ENCODE measurements around the gene AGBL1.

The AGBL1 gene

DNA sequence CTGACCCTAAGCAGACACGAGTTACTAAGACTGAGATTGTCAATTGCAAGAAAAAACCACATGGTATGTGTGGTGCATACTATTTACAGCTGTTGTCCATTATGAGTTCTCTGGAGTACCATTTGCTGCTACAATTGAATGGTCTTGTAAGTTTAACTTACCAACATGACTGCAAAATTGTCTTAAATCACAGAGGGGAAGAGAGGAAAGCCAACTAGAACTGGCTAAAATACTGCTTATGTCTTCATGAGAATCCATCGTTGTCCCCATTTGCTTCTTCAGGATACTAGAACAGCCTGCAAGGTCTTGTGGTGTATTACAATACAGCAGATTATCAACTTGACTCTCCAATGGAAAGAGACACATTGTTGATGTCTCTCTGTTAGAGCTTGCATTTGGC is 313.2 kb downstream of the AGBL1 start:
- Mint-ChIP-seq H3K27me3 (peaks cover 0 to 17% of the 10 kb centered on the region in 2 donors), H3K9me3 (no peaks in the 10 kb centered on the region), H3K4me3 (no peak overlapping the region), H3K36me3 (ENCODE audit: insufficient read depth) (no peaks in the 10 kb centered on the region), H3K4me1 (ENCODE audit: low read depth in 2 of 2) (no peaks in the 10 kb centered on the region), H3K27ac (no peak overlapping the region)
- ATAC-seq (replicated peaks) (no peak), DNase-seq (no peak)

DNA sequence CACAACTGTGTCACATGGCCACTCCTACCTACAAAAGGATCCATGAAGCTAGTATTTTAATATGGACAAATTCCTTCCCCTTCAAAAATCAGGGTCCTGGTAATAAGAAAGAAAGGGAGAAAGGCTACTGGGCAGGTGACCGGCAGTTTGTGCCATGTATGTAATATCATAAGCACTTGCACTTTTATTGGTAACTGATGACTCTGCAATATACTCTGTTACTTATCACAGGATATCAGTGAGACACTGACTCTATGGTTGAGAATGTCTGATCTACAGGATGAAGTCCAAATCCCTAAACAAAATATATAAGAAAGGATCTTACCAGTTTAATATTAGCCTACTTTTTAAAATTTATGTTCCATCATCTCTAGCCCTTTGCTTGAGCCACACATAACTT is 315.2 kb downstream of the AGBL1 start:
- Mint-ChIP-seq H3K4me1 (ENCODE audit: low read depth in 2 of 2) (no peaks in the 10 kb centered on the region), H3K4me3 (no peak overlapping the region), H3K9me3 (no peaks in the 10 kb centered on the region), H3K27ac (no peak overlapping the region), H3K27me3 (peaks cover 0 to 10% of the 10 kb centered on the region in 2 donors), H3K36me3 (ENCODE audit: insufficient read depth) (no peaks in the 10 kb centered on the region)
- no peak for ATAC-seq (replicated peaks)
- no peak for DNase-seq

GRCh38 chr15:86399041-86399954 is 319.6 kb downstream of the AGBL1 start:
- no peaks in the 10 kb centered on the region for H3K36me3 Mint-ChIP-seq (ENCODE audit: insufficient read depth)
- H3K27ac Mint-ChIP-seq: no peak overlapping the region
- no peaks in the 10 kb centered on the region for H3K27me3 Mint-ChIP-seq
- H3K9me3 Mint-ChIP-seq: no peaks in the 10 kb centered on the region
- DNase-seq (no peak), ATAC-seq (replicated peaks) (no peak)
- no peak overlapping the region for H3K4me3 Mint-ChIP-seq
- H3K4me1 Mint-ChIP-seq (ENCODE audit: low read depth in 2 of 2): no peaks in the 10 kb centered on the region

GRCh38 chr15:86403221-86403620 is 323.6 kb downstream of the AGBL1 start:
- no peaks in the 10 kb centered on the region for H3K27me3 Mint-ChIP-seq
- DNase-seq: no peak
- H3K4me3 Mint-ChIP-seq: no peak overlapping the region
- no peak overlapping the region for H3K27ac Mint-ChIP-seq
- no peak for ATAC-seq (replicated peaks)
- H3K4me1 Mint-ChIP-seq (ENCODE audit: low read depth in 2 of 2): no peaks in the 10 kb centered on the region
- no peaks in the 10 kb centered on the region for H3K36me3 Mint-ChIP-seq (ENCODE audit: insufficient read depth)
- no peaks in the 10 kb centered on the region for H3K9me3 Mint-ChIP-seq

DNA sequence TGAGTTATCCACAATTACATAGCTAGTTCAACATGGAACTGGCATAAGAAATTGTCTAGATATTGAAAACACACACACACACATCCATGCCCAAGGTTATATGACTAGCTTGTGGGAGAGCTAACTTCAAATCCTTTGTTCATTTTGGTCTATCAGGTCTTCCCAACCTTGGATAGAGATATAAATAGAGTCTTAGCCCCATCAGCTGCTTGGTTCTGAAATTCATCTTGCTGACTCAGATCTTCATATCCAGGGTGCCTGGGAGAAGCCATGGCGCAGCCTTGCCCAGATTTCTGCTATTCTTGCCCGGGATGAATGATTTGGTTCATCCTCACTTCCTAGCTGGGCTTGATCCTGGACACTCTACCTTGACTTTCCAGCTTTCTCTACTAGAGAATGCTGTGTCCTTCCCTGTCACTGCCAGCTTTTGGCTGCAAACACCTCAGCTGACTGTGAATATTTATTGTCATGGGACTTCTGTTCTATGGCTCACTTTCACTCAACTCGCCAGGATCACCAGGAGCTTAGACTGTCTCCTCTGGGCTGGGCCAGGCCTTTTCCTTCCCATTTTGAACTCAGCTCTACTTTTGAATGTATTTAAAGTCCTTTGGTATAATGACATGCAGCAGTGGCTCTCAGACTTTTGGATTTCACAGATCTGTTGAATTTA is 324.4 kb downstream of the AGBL1 start:
- H3K4me1 Mint-ChIP-seq (ENCODE audit: low read depth in 2 of 2): no peaks in the 10 kb centered on the region
- H3K9me3 Mint-ChIP-seq: no peaks in the 10 kb centered on the region
- no peak overlapping the region for H3K27ac Mint-ChIP-seq
- H3K36me3 Mint-ChIP-seq (ENCODE audit: insufficient read depth): no peaks in the 10 kb centered on the region
- ATAC-seq (replicated peaks) (no peak), DNase-seq (no peak)
- no peak overlapping the region for H3K4me3 Mint-ChIP-seq
- H3K27me3 Mint-ChIP-seq: no peaks in the 10 kb centered on the region

DNA sequence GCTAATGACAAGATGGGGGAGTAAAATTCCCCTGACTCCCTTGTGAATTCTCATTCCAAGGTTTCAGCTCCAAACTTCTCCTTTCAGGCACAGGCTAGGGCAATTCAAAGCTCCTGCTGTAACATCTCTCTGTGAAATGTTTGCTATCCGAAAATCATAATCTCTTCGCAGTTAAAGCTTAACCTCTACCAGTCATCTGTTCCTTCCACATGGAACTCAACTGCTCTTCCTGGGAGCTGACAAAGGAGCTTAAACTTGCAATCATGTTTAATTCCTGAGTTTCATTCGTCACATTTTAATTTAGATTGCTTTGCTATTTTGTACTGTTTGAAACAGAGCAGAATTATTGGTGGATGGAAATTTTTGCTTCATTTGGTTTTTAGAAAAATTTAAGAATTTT is 328.6 kb downstream of the AGBL1 start:
- Mint-ChIP-seq H3K4me3 (no peak overlapping the region), H3K4me1 (ENCODE audit: low read depth in 2 of 2) (no peaks in the 10 kb centered on the region), H3K36me3 (ENCODE audit: insufficient read depth) (no peaks in the 10 kb centered on the region), H3K27ac (no peak overlapping the region), H3K27me3 (peaks cover 0 to 10% of the 10 kb centered on the region in 2 donors), H3K9me3 (no peaks in the 10 kb centered on the region)
- no peak for ATAC-seq (replicated peaks)
- no peak for DNase-seq

- Mint-ChIP-seq H3K27me3 (peaks cover 0 to 19% of the 10 kb centered on the region in 2 donors), H3K36me3 (ENCODE audit: insufficient read depth) (no peaks in the 10 kb centered on the region), H3K4me3 (no peak overlapping the region), H3K27ac (no peak overlapping the region), H3K4me1 (ENCODE audit: low read depth in 2 of 2) (no peaks in the 10 kb centered on the region), H3K9me3 (no peaks in the 10 kb centered on the region)
- ATAC-seq (replicated peaks) (no peak), DNase-seq (no peak)
Observed at GRCh38 chr15:86411916-86412315, 332.2 kb downstream of the AGBL1 start.

DNA sequence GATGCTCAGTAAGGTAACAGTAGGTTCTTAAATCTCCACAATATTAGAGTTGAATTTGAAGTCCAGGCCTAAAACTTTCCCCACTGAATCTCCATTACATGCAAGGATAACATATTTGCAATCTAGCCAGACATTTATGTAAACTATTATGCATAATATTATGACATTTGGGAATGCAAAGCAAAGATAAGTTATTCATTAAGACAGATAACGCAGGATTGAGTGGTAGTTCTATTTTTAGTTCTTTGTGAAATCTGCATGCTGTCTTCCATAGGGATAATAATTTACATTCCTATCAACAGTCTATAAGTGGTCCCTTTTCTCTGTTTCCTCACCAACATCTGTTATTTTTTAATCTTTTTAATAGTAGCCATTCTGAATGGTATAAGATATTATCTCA is 333.5 kb downstream of the AGBL1 start:
- H3K9me3 Mint-ChIP-seq: no peaks in the 10 kb centered on the region
- ATAC-seq (replicated peaks) (no peak), DNase-seq (no peak)
- peaks cover 0 to 19% of the 10 kb centered on the region in 2 donors for H3K27me3 Mint-ChIP-seq
- H3K4me3 Mint-ChIP-seq: no peak overlapping the region
- no peak overlapping the region for H3K27ac Mint-ChIP-seq
- no peaks in the 10 kb centered on the region for H3K4me1 Mint-ChIP-seq (ENCODE audit: low read depth in 2 of 2)
- no peaks in the 10 kb centered on the region for H3K36me3 Mint-ChIP-seq (ENCODE audit: insufficient read depth)

- Mint-ChIP-seq H3K4me1 (ENCODE audit: low read depth in 2 of 2) (no peaks in the 10 kb centered on the region), H3K4me3 (no peak overlapping the region), H3K9me3 (peaks cover 4 to 7% of the 10 kb centered on the region in 2 donors), H3K36me3 (ENCODE audit: insufficient read depth) (no peaks in the 10 kb centered on the region), H3K27me3 (peaks cover 8 to 10% of the 10 kb centered on the region in 2 donors), H3K27ac (no peak overlapping the region)
- DNase-seq (no peak), ATAC-seq (replicated peaks) (no peak)
Observed at GRCh38 chr15:86425746-86426145, 346.1 kb downstream of the AGBL1 start.

DNA sequence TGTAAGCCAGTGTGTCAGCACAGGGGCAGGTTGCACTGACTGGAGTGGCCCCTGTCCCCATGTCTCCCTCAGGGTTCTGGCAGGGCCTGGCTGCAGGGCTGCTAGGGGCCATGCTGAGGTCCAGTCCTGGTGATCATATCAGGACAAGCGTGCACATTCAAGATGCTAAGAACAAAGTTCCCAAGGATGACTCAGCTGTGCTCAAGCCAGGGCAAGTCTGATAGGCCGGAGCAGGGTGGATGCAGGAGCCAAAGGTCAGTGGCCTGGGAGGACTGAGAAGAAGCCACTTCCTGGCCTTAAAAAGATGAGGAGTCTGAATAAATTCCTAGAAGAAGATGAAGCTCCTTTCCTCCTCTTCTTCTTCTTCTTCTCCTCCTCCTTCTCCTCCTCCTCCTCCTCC is 353.2 kb downstream of the AGBL1 start:
- H3K4me3 Mint-ChIP-seq: no peak overlapping the region
- ATAC-seq (replicated peaks) (no peak), DNase-seq (no peak)
- H3K36me3 Mint-ChIP-seq (ENCODE audit: insufficient read depth): no peaks in the 10 kb centered on the region
- no peaks in the 10 kb centered on the region for H3K4me1 Mint-ChIP-seq (ENCODE audit: low read depth in 2 of 2)
- H3K27me3 Mint-ChIP-seq: peaks cover 12 to 24% of the 10 kb centered on the region in 2 donors
- no peak overlapping the region for H3K27ac Mint-ChIP-seq
- no peaks in the 10 kb centered on the region for H3K9me3 Mint-ChIP-seq

- Mint-ChIP-seq H3K27me3 (peaks cover 12 to 17% of the 10 kb centered on the region in 2 donors), H3K4me3 (no peak overlapping the region), H3K9me3 (no peaks in the 10 kb centered on the region), H3K27ac (no peak overlapping the region), H3K4me1 (ENCODE audit: low read depth in 2 of 2) (no peaks in the 10 kb centered on the region), H3K36me3 (ENCODE audit: insufficient read depth) (no peaks in the 10 kb centered on the region)
- DNase-seq: no peak
- ATAC-seq (replicated peaks): no peak
Observed at GRCh38 chr15:86433983-86434382, 354.3 kb downstream of the AGBL1 start.

DNA sequence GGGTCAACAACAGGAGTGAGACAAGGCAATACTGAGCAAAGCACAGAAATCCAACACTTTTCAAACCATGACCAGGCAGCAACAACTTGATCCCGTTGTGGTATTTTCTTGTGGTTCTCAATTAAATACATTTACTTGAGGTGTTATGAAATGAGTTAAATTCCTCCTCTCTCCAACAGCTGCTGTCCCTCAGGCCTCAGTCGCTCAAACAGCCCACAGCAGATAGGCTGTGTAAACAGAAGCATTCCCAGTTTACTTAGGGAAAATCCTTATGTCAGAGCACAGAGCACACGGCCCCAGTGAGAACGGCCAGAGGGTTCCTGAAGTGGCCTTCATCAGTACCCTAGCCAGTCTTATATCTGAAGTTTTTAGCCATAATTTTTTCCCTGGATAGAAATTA is 359.9 kb downstream of the AGBL1 start:
- H3K9me3 Mint-ChIP-seq: no peaks in the 10 kb centered on the region
- no peak overlapping the region for H3K4me3 Mint-ChIP-seq
- ATAC-seq (replicated peaks) (no peak), DNase-seq (no peak)
- H3K27ac Mint-ChIP-seq: no peak overlapping the region
- H3K36me3 Mint-ChIP-seq (ENCODE audit: insufficient read depth): no peaks in the 10 kb centered on the region
- no peaks in the 10 kb centered on the region for H3K4me1 Mint-ChIP-seq (ENCODE audit: low read depth in 2 of 2)
- H3K27me3 Mint-ChIP-seq: peaks cover 0 to 10% of the 10 kb centered on the region in 2 donors

- ATAC-seq (replicated peaks): no peak
- H3K4me3 Mint-ChIP-seq: no peak overlapping the region
Observed at GRCh38 chr15:86444527-86444926, 364.9 kb downstream of the AGBL1 start.

More at GRCh38 chr15:86444527-86444926, 364.9 kb downstream of the AGBL1 start:
- H3K9me3 Mint-ChIP-seq: no peaks in the 10 kb centered on the region
- H3K36me3 Mint-ChIP-seq (ENCODE audit: insufficient read depth): no peaks in the 10 kb centered on the region
- no peaks in the 10 kb centered on the region for H3K4me1 Mint-ChIP-seq (ENCODE audit: low read depth in 2 of 2)
- H3K27me3 Mint-ChIP-seq: no peaks in the 10 kb centered on the region
- no peak for DNase-seq
- no peak overlapping the region for H3K27ac Mint-ChIP-seq

All from effector memory CD8-positive, alpha-beta T cell (primary cell).